Stimulated activated CD4-positive, alpha-beta T cell treated with anti-CD3 and anti-CD28 coated beads, Interleukin-1b, Interleukin-23, amount 100 ng/mL, for 1 hour (primary cell): ENCODE data around the gene BRD9.
A peak's percentile ranks its signal among the peaks of the same experiment; 100 is the strongest.
"Not testable (repeated sequence)": the region's sequence is repeated elsewhere in the genome, so short reads cannot be mapped to it uniquely, and the experiment has no call there.

Source experiments
- DNase-seq, 2 donors: peaks; one replicate each; pipeline ENCODE4 v3.0.0-alpha.2; 2020; ENCODE audit warnings: low read depth in 2 of 2

The BRD9 gene

GRCh38 chr5:923281-923873 lies 30.8 kb upstream of the BRD9 start:
- peak; percentile 23 to 52 for DNase-seq

DNA sequence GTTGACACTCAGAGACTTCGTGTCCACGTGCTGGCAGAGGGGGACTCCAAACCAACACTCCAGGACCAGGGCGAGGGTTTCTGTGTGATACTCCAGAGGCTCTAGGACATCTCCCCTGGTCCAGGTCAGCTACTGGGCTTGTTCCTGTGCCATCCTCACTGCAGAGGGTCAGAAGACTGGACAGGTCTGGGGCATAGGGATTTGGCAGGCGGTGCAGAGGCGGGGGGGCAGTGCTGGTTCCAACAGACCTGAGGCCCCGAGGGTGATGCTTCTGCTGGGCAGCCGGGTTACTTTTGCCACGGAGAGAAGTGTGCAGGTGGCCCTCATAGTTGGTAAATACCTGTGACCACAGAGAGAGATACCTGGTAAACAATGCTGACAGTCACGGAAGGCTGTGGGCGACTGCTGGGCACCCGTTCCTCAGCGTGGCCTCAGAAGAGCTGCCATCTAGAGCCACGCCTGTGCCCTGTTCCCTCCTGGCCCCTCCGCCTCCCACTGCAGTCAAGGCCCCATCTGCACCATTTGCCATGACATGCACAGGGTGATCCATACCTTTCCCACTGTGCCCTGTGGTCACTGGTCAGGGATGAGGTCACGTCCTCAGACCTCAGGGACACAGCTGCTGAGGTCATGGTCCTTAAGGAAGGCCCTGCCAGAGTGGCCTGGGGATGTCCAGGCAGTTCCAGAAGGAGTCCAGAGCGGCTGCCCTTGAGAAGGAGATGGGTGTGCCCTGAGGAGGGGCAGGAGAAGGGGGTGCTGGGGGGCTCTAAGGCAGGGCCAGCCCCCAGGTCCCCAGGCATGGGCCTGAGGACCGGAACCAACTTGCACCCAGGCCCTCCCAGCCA lies 30.1 kb upstream of the BRD9 start:
- DNase-seq, result no peak

GRCh38 chr5:921456-922435 lies 29.1 kb upstream of the BRD9 start:
- no peak for DNase-seq

GRCh38 chr5:920321-920720 lies 27.7 kb upstream of the BRD9 start:
- no peak for DNase-seq

GRCh38 chr5:919356-920000 lies 26.9 kb upstream of the BRD9 start:
- DNase-seq, result no peak

- not testable (repeated sequence) for DNase-seq
Measured at GRCh38 chr5:918717-919116, 26.1 kb upstream of the BRD9 start.

GRCh38 chr5:916441-917293 lies 24.1 kb upstream of the BRD9 start:
- no peak for DNase-seq

- no peak for DNase-seq
Measured at GRCh38 chr5:915946-916345, 23.3 kb upstream of the BRD9 start.

DNA sequence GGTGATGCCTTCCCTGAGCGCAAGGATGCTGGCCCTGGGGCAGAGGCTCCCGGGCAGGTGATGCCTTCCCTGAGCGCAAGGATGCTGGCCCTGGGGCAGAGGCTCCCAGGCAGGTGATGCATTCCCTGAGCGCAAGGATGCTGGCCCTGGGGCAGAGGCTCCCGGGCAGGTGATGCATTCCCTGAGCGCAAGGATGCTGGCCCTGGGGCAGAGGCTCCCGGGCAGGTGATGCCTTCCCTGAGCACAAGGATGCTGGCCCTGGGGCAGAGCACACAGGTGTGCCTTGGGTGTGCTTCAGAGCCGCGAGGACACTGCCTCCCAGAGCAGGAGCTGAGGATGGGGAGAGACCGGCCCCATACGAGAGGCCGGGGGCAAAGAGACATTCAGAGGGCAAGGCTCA lies 22.7 kb upstream of the BRD9 start:
- DNase-seq, result not testable (repeated sequence)

DNA sequence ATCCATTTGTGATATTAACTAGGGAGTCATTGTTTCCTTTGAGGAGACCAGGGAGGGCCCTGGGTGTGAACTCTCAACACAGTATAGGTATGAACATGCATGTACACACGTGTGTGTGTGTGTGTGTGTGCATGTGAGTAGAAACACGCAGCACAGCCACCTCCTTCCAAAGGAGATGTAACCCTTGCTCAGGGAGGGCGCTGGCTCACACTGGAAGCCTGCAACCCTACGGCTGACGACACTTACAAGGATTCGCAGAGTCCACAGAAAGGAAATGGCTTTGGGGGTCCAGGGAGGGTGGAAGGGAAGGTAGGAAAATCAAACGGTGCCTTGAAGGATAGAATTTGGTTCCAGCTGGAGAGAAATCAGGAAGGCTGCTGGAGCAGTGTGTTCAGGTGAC lies 22.0 kb upstream of the BRD9 start:
- DNase-seq, result no peak

DNA sequence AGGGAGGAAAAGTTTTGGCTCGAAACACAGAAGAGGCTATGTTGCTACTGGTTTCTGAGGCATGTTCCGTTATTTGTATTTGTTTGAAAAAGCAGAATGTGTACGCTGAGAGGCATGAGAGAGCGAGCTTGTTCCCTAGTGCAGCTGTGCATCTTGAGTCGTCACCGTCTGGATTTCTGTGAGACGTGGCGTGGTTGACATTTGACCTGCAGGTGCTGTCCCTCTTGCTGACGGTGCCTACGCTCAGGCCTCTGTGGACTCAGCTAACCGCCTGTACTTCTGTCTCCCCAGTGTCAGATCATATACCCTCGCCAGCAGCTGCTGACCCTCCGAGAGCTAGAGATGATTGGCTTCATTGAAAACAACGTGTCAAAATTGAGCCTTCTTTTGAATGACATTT lies 21.6 kb upstream of the BRD9 start:
- DNase-seq, result no peak

- peak; percentile 17 to 51 for DNase-seq
Measured at GRCh38 chr5:912280-913091, 19.9 kb upstream of the BRD9 start.

GRCh38 chr5:911601-912000 lies 19.0 kb upstream of the BRD9 start:
- DNase-seq, result no peak

DNA sequence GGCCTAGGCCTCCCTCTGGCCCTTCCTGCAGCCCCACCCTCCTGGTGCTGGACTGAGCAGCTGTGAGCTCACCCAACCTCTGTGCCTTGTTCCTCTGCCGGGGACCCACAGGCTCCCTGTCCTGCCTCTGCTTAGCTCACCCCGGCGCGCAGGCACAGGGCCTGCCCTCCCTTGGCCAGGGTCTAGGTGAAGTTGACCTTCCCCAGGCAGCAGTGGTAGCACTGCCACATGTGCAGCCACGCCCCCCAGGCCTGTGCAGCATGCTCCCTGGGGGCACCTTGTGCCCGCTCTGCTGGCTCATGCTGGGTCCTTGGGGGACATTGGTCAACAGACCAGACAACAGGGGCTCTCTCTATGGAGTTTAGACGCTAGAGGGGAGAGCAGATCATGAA lies 18.2 kb upstream of the BRD9 start:
- no peak for DNase-seq

DNA sequence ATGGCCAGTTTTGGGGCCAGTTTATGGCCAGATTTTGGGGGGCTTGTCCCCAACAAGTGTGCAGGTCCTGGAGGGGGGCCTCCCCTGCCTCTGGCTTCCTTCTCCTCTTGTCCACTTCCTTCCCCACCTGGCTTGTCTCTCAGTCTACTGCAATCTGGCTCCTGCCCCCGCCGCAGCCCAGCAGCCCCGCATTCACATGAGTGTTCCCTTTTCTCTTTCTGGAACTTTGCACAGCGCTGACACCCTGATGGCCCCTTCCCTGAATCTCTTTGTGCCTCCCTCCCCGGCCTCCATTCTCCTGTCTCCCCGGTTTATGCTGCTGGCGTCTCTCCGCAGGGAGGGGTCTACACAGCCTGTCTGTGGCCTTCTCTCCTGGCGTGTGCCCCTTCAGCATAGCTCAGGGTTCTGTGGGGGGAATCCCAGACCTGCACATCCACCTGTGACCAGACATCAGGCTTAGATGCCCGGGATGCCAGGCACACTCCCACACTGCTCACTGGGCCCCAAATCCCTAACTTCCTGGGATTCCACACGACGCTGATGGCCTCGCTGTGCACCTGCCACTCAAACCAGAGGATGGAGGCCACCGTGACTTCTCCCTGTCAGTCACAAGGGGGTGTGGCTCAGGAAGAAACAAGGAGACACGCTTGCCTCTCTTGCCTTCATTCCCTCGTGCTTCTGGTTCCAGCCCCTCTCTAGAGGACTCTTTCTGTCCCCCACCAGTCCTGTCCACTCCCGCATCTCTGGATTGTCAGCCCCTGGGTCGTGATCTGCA lies 17.6 kb upstream of the BRD9 start:
- DNase-seq, result no peak

DNA sequence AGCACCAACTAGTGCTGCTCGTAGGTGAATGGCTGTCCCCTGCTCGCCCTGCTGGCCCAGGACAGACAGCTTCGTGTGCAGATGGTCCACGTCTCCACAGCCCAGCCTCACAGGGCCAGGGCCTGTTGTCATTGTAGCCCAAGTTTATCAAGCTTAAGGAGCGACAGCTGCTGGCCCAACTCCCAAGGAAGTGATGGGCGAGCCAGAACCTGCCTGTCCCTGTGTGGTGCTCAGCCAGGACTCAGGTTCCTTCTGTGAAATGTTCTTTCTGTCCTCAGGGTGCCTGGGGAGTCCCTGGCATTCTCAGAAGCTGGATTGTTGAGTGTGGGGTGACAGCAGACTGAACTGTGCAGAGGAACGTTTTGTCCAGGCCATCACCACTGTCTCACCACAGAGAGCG lies 16.5 kb upstream of the BRD9 start:
- DNase-seq, result no peak

- no peak for DNase-seq
Measured at GRCh38 chr5:908172-908571, 15.6 kb upstream of the BRD9 start.

- no peak for DNase-seq
Measured at GRCh38 chr5:907366-907910, 14.8 kb upstream of the BRD9 start.

- no peak for DNase-seq
Measured at GRCh38 chr5:905139-905642, 12.6 kb upstream of the BRD9 start.
